ENCODE data around the gene PRELP.

The PRELP gene

GRCh38 chr1:203504400-203505250 lies 29.0 kb downstream of the PRELP start:
- peak; percentile 86 for DNase-seq (ENCODE audit: low read depth)
- TF ChIP-seq CTCF (conservative IDR thresholded peaks at IDR 0.05; ENCODE audit: low read depth, low read length) = peak; percentile 79
- no peak overlapping the region for H3K4me3 ChIP-seq (ENCODE audit: low read depth, low read length)

DNA sequence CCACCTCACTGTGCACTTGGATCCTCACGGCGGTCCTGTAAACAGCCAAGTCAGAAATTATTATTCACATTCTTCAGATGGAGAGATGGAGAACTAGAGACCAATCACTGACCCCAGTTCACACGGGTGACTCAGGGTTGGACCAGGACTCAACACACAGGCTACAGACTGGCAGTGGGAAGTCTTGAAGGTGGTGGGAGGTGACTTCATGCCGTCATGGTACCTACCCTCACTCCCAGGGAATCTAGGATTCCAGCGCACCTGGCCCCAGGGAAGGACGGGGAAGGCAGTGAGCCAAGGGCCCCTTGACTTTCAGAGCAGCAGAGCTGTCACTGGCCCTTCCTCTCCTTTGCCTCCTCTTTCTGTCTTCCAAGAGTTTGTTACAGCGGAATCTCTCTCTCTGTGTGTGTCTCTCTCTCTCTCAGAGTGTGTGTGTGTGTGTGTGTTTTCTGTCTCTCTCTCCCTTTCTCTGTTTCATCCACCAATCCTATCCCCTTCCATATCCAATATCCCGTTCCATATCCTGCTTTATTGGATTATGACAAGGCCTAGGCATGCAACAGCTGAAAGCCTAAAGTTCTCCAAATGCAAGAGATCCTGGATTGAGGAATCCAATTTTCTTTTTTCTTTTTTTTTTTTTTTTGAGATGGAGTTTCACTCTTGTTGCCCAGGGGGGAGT lies 30.1 kb downstream of the PRELP start:
- no peak overlapping the region for H3K4me3 ChIP-seq (ENCODE audit: low read depth, low read length)
- no peak for TF ChIP-seq CTCF (conservative IDR thresholded peaks at IDR 0.05; ENCODE audit: low read depth, low read length)
- no peak for DNase-seq (ENCODE audit: low read depth)

DNA sequence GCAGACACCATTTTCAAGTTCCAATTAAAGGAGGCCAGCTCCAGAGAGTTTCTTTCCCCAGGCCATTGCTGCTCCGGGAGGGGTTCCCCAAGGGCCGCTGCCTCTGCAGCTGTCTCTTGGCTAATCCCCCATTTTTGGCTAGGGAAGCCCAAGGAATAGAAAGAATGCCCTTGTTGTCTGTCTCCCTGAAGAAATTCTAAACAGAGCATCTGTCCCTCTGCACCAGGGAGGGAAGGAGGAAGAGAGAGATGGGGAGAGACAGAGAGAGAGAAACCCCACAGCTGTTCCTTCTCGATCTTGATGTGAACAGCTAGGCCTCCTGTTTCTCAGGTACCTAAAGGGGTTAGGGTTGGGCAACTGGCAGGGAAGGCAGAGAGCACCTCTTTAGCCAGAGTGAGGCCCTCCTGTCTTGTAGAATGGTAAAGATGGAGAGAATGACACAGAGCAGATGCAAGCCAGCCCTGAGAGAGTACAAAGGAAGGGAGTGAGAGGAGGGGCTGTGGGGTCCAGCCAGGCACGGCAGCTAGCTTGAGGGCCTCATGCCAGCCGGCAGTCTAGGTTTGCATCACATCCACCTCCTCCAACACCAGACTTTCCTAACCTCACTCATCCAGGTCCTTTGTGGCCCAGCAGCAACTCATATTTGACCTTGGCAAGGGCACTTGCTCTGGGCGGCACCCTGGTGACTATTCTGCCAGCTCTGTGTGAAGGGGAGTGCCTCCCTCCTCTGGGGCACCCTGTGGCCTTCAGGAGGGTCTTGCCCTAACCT lies 31.4 kb downstream of the PRELP start:
- no peak for DNase-seq (ENCODE audit: low read depth)
- TF ChIP-seq CTCF (conservative IDR thresholded peaks at IDR 0.05; ENCODE audit: low read depth, low read length) = no peak
- no peak overlapping the region for H3K4me3 ChIP-seq (ENCODE audit: low read depth, low read length)

- no peak for TF ChIP-seq CTCF (conservative IDR thresholded peaks at IDR 0.05; ENCODE audit: low read depth, low read length)
- no peak for DNase-seq (ENCODE audit: low read depth)
These were observed 32.2 kb downstream of the PRELP start for GRCh38 chr1:203507759-203508158.

GRCh38 chr1:203508463-203509073 lies 33.0 kb downstream of the PRELP start:
- no peak overlapping the region for H3K4me3 ChIP-seq (ENCODE audit: low read depth, low read length)
- TF ChIP-seq CTCF (conservative IDR thresholded peaks at IDR 0.05; ENCODE audit: low read depth, low read length) = no peak
- no peak for DNase-seq (ENCODE audit: low read depth)

More at GRCh38 chr1:203507759-203508158, 32.2 kb downstream of the PRELP start:
- H3K4me3 ChIP-seq (ENCODE audit: low read depth, low read length) = no peak overlapping the region

- no peak overlapping the region for H3K4me3 ChIP-seq (ENCODE audit: low read depth, low read length)
- DNase-seq (ENCODE audit: low read depth) = peak; percentile 34
- TF ChIP-seq CTCF (conservative IDR thresholded peaks at IDR 0.05; ENCODE audit: low read depth, low read length) = no peak
These were observed 33.5 kb downstream of the PRELP start for GRCh38 chr1:203509135-203509534.

Data from choroid plexus epithelial cell (primary cell).